GM12873 (cell line): ENCODE measurements around the gene METTL23.

Experiments
- CTCF ChIP-seq: IDR thresholded peaks from 2 replicates; pipeline ENCODE4 v1.5.1; 2012; ENCODE audit warnings: low read depth, mild to moderate bottlenecking, moderate library complexity, low read length, control low read depth; ENCODE audit not compliant: insufficient read depth; ENCODE audit errors: missing control alignments

The METTL23 gene

GRCh38 chr17:76687298-76688164 lies 39.1 kb upstream of the METTL23 start:
- no peak for TF ChIP-seq CTCF

- no peak for TF ChIP-seq CTCF
Observed at GRCh38 chr17:76688165-76688622, 38.4 kb upstream of the METTL23 start.

- TF ChIP-seq CTCF = no peak
Observed at GRCh38 chr17:76689859-76690258, 36.8 kb upstream of the METTL23 start.

- no peak for TF ChIP-seq CTCF
Observed at GRCh38 chr17:76690596-76691280, 35.9 kb upstream of the METTL23 start.

- no peak for TF ChIP-seq CTCF
Observed at GRCh38 chr17:76691379-76692191, 35.1 kb upstream of the METTL23 start.

- no peak for TF ChIP-seq CTCF
Observed at GRCh38 chr17:76695059-76695831, 31.4 kb upstream of the METTL23 start.
